Liver (tissue), 9 donors: ENCODE measurements around the gene BPIFB4. TPM values are rescaled to one million over a fixed set of nuclear protein-coding genes. Genes with fewer than 3 reads are reported as not detected.

ENCODE experiments used
- DNase-seq: peaks from one replicate; pipeline ENCODE4 v3.0.0-alpha.2; 2017; ENCODE audit warnings: low spot score
- H3K27ac ChIP-seq, 2 donors: one replicate each; pipeline ENCODE4 v1.7.0; 2013; ENCODE audit warnings: inconsistent platforms in 2 of 2, low read length in 2 of 2, control low read depth in 1 of 2, low read depth in 1 of 2, mild to moderate bottlenecking in 1 of 2
- H3K27me3 ChIP-seq, 4 donors: one replicate each; pipeline versions ENCODE4 v1.6.1 to v1.7.0; 2013; ENCODE audit warnings: low read length in 3 of 4, inconsistent platforms in 1 of 4, mild to moderate bottlenecking in 1 of 4, moderate library complexity in 1 of 4; ENCODE audit not compliant: control insufficient read depth in 4 of 4, insufficient read depth in 4 of 4
- H3K36me3 ChIP-seq, 4 donors: one replicate each; pipeline versions ENCODE4 v1.6.1 to v1.7.0; 2013; ENCODE audit warnings: low read length in 3 of 4, mild to moderate bottlenecking in 3 of 4, low read depth in 1 of 4, moderate library complexity in 1 of 4; ENCODE audit not compliant: control insufficient read depth in 4 of 4, insufficient read depth in 3 of 4
- H3K4me1 ChIP-seq, 4 donors: one replicate each; pipeline versions ENCODE4 v1.6.1 to v1.7.0; 2013; ENCODE audit warnings: low read length in 3 of 4, mild to moderate bottlenecking in 3 of 4, moderate library complexity in 1 of 4; ENCODE audit not compliant: control insufficient read depth in 4 of 4, insufficient read depth in 4 of 4
- H3K4me3 ChIP-seq, 3 donors: one replicate each; pipeline versions ENCODE4 v1.6.1 to v1.7.0; 2013; ENCODE audit warnings: low read length in 3 of 3, control low read depth in 1 of 3, low read depth in 1 of 3, mild to moderate bottlenecking in 1 of 3
- H3K9ac ChIP-seq, 2 donors: one replicate each; pipeline ENCODE4 v1.7.0; 2013; ENCODE audit warnings: low read length in 2 of 2, mild to moderate bottlenecking in 2 of 2, moderate library complexity in 2 of 2, control low read depth in 1 of 2, low read depth in 1 of 2
- H3K9me3 ChIP-seq, 4 donors: one replicate each; pipeline versions ENCODE4 v1.6.1 to v1.7.0; 2013; ENCODE audit warnings: low read length in 3 of 4; ENCODE audit not compliant: control insufficient read depth in 4 of 4
- FOXA1 ChIP-seq: IDR thresholded peaks from 2 replicates; pipeline ENCODE4 v1.6.1; 2016; ENCODE audit warnings: antibody characterized with exemption
- FOXA2 ChIP-seq: IDR thresholded peaks from 2 replicates; pipeline ENCODE4 v1.6.1; 2016; ENCODE audit warnings: antibody characterized with exemption
- HNF4A ChIP-seq, 2 donors: conservative IDR thresholded peaks; 2 replicates each; pipeline ENCODE4 v1.6.1; 2016; ENCODE audit warnings: antibody characterized with exemption in 2 of 2, mild to moderate bottlenecking in 2 of 2
- HNF4G ChIP-seq: IDR thresholded peaks from 2 replicates; pipeline ENCODE4 v1.6.1; 2016; ENCODE audit warnings: antibody characterized with exemption
- JUND ChIP-seq, 2 donors: IDR thresholded peaks; 2 replicates each; pipeline ENCODE4 v1.6.1; 2016; ENCODE audit warnings: antibody characterized with exemption in 2 of 2
- NR2F2 ChIP-seq: IDR thresholded peaks from 2 replicates; pipeline ENCODE4 v1.6.1; 2016; ENCODE audit warnings: antibody characterized with exemption
- RAD21 ChIP-seq, 2 donors: IDR thresholded peaks; 2 replicates each; pipeline ENCODE4 v1.6.1; 2016; ENCODE audit warnings: antibody characterized with exemption in 2 of 2, mild to moderate bottlenecking in 2 of 2
- RXRA ChIP-seq, 2 donors: IDR thresholded peaks; 2 replicates each; pipeline ENCODE4 v1.6.1; 2017 to 2018; ENCODE audit warnings: antibody characterized with exemption in 2 of 2, mild to moderate bottlenecking in 1 of 2
- SP1 ChIP-seq: IDR thresholded peaks from 2 replicates; pipeline ENCODE4 v1.6.1; 2018; ENCODE audit warnings: antibody characterized with exemption, mild to moderate bottlenecking
- YY1 ChIP-seq: IDR thresholded peaks from 2 replicates; pipeline ENCODE4 v1.6.1; 2016; ENCODE audit warnings: antibody characterized with exemption, mild to moderate bottlenecking
- WGBS: extraction: QIAGEN DNeasy Blood & Tissue Kit; methylation state at CpG from one replicate; pipeline ENCODE4 v1.1.7; 2013; 5-methylcytosine and 5-hydroxymethylcytosine counted together
- polyA plus RNA-seq, 2 donors: library from polyadenylated mRNA; stranded (reverse) in 1 of 2; unstranded in 1 of 2; fragments of 200-250 nt in 1 of 2; fragments of >200 nt in 1 of 2; fragmentation: Nextera tagmentation in 1 of 2; extraction: Ambion mirVana in 1 of 2; gene quantifications; one replicate each; pipeline versions ENCODE4 v1.2.1 to v1.2.3, GENCODE V29; 2013 to 2015
- total RNA-seq, 2 donors: library from RNA; depleted of rRNA; stranded (reverse); fragments of >200 nt; gene quantifications; one replicate each; pipeline ENCODE4 v1.2.3, GENCODE V29; 2014
- TF ChIP-seq, protein P1 (sequence below): IDR thresholded peaks from 2 replicates; pipeline ENCODE4 v1.6.1; 2016; ENCODE audit warnings: antibody characterized with exemption, mild to moderate bottlenecking
- TF ChIP-seq, protein P2 (sequence below): IDR thresholded peaks from 2 replicates; pipeline ENCODE4 v1.6.1; 2016; ENCODE audit warnings: antibody characterized with exemption
- TF ChIP-seq, protein P3 (sequence below): IDR thresholded peaks from 2 replicates; pipeline ENCODE4 v1.6.1; 2016; ENCODE audit warnings: antibody characterized with exemption
- TF ChIP-seq, protein P4 (sequence below): fragments of 150-350 bp; IDR thresholded peaks from 2 replicates; pipeline ENCODE4 v1.5.1; 2017; ENCODE audit warnings: improper control_type of control experiment, low read depth, low read length; ENCODE audit not compliant: missing input control
- donor health status: healthy.
- donor health status: healthy.
- donor health status: healthy.
- donor health status: healthy.
- donor health status: healthy.

The BPIFB4 gene
- total and polyA plus RNA-seq, 4 donors: 0.16 TPM; not detected in 3

DNA sequence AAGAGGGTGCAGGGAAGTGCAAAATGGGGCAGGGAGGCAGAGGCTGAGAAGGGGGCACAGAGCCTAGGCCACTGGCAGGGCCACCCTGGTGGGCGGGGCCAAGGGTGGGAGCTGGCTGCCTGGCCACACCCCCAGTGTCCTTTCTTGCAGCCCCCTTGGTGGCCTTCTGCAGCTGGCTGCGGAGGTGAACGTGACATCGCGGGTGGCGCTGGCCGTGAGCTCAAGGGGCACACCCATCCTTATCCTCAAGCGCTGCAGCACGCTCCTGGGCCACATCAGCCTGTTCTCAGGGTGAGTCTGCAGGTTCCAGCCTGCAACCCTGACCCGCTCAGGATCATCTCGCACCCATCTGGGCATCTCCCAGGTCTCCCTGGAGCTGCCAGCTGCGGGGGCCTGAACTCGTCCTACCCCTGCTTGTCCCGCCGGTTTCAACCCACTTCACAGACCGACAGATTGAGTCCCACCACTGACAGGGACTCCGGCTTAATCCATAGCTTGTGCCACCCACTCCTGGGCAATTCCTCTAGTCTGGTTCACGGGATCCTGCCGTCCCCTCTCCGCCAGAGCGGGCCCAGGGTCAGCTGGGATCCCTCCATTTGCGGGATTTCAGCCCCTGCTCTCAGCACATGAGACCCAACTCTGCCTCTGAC lies 19.6 kb upstream of the BPIFB4 start:
- no peak overlapping the region for H3K4me3 ChIP-seq
- no peak for TF ChIP-seq SP1
- no peak for TF ChIP-seq RAD21 (IDR thresholded peaks at IDR 0.05)
- no peak for TF ChIP-seq FOXA1
- H3K4me1 ChIP-seq: no peaks in the 10 kb centered on the region
- DNase-seq: no peak
- H3K9me3 ChIP-seq: no peaks in the 10 kb centered on the region
- H3K27ac ChIP-seq: no peak overlapping the region
- H3K9ac ChIP-seq: no peak overlapping the region
- no peaks in the 10 kb centered on the region for H3K27me3 ChIP-seq
- no peaks in the 10 kb centered on the region for H3K36me3 ChIP-seq
- 90% methylated on average over 22 of the region's 22 CpGs for WGBS

DNA sequence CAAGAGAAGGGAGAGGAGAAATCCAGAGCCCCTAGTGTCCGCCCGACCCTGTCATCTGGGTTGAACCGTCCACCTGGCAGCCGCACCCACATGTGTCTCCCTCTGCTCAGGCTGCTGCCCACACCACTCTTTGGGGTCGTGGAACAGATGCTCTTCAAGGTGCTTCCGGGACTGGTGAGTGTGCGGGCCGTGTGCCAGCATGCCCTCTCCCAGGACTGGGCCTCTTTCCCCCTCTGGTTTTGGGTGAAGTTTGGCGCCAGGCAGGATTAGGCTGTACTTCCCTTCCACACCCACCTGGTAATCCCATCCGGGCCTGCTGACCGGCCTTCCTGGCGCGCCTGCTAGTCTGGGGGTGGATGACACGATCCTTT lies 17.8 kb upstream of the BPIFB4 start:
- Histone ChIP-seq H3K27me3 (no peaks in the 10 kb centered on the region), H3K4me1 (no peaks in the 10 kb centered on the region), H3K9ac (no peak overlapping the region), H3K36me3 (no peaks in the 10 kb centered on the region), H3K9me3 (no peaks in the 10 kb centered on the region), H3K4me3 (no peak overlapping the region), H3K27ac (no peak overlapping the region)
- no peak for DNase-seq
- TF ChIP-seq, protein P1, sequence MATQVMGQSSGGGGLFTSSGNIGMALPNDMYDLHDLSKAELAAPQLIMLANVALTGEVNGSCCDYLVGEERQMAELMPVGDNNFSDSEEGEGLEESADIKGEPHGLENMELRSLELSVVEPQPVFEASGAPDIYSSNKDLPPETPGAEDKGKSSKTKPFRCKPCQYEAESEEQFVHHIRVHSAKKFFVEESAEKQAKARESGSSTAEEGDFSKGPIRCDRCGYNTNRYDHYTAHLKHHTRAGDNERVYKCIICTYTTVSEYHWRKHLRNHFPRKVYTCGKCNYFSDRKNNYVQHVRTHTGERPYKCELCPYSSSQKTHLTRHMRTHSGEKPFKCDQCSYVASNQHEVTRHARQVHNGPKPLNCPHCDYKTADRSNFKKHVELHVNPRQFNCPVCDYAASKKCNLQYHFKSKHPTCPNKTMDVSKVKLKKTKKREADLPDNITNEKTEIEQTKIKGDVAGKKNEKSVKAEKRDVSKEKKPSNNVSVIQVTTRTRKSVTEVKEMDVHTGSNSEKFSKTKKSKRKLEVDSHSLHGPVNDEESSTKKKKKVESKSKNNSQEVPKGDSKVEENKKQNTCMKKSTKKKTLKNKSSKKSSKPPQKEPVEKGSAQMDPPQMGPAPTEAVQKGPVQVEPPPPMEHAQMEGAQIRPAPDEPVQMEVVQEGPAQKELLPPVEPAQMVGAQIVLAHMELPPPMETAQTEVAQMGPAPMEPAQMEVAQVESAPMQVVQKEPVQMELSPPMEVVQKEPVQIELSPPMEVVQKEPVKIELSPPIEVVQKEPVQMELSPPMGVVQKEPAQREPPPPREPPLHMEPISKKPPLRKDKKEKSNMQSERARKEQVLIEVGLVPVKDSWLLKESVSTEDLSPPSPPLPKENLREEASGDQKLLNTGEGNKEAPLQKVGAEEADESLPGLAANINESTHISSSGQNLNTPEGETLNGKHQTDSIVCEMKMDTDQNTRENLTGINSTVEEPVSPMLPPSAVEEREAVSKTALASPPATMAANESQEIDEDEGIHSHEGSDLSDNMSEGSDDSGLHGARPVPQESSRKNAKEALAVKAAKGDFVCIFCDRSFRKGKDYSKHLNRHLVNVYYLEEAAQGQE: no peak
- TF ChIP-seq, protein P2, sequence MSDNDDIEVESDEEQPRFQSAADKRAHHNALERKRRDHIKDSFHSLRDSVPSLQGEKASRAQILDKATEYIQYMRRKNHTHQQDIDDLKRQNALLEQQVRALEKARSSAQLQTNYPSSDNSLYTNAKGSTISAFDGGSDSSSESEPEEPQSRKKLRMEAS: no peak
- TF ChIP-seq FOXA1 (no peak), JUND (IDR thresholded peaks at IDR 0.05) (no peak)
- WGBS: 89% methylated on average over 14 of the region's 14 CpGs

DNA sequence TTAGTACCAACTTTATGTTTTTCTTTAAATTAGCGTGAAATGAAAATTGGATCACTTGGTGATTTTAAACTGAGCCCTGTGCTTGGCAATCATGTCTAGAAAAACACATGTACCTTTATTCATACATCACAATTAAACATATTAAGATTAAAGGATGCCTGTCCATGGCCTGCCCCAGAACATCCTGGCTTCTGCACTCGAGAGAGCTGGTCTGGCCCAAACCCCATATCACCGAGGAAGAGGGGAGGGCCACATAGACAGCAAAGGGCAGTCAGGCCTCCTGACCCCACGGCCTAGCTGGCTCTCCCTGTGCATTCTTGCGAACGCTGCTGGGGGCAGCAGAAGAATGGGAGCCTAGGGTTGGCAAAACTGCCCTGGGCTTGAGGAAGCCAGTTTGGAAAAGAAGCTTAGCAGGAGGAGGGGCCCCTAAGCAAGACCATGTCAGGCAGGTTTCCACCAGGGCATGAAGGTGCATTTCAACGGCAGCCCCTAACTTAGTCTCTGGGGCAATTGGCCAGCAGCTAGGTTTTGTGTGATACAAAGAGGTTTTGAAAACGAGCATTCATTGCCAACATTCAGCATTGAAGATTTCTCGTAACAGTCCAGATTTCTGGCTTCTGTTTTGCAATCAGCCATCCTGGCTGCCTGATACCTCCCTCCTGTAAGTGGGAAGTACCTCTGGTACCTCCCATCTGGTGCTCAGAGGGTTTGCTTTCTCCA lies 17.2 kb upstream of the BPIFB4 start:
- Histone ChIP-seq H3K27me3 (no peaks in the 10 kb centered on the region), H3K9me3 (no peaks in the 10 kb centered on the region), H3K36me3 (no peaks in the 10 kb centered on the region), H3K27ac (no peak overlapping the region), H3K4me1 (no peaks in the 10 kb centered on the region), H3K4me3 (no peak overlapping the region), H3K9ac (no peak overlapping the region)
- WGBS: 68% methylated on average over 9 of the region's 9 CpGs
- no peak for DNase-seq
- TF ChIP-seq, protein P3, sequence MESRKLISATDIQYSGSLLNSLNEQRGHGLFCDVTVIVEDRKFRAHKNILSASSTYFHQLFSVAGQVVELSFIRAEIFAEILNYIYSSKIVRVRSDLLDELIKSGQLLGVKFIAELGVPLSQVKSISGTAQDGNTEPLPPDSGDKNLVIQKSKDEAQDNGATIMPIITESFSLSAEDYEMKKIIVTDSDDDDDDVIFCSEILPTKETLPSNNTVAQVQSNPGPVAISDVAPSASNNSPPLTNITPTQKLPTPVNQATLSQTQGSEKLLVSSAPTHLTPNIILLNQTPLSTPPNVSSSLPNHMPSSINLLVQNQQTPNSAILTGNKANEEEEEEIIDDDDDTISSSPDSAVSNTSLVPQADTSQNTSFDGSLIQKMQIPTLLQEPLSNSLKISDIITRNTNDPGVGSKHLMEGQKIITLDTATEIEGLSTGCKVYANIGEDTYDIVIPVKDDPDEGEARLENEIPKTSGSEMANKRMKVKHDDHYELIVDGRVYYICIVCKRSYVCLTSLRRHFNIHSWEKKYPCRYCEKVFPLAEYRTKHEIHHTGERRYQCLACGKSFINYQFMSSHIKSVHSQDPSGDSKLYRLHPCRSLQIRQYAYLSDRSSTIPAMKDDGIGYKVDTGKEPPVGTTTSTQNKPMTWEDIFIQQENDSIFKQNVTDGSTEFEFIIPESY: no peak
- no peak for TF ChIP-seq RAD21 (IDR thresholded peaks at IDR 0.05)
- TF ChIP-seq YY1: no peak
- no peak for TF ChIP-seq NR2F2
- no peak for TF ChIP-seq FOXA1
- TF ChIP-seq, protein P4, sequence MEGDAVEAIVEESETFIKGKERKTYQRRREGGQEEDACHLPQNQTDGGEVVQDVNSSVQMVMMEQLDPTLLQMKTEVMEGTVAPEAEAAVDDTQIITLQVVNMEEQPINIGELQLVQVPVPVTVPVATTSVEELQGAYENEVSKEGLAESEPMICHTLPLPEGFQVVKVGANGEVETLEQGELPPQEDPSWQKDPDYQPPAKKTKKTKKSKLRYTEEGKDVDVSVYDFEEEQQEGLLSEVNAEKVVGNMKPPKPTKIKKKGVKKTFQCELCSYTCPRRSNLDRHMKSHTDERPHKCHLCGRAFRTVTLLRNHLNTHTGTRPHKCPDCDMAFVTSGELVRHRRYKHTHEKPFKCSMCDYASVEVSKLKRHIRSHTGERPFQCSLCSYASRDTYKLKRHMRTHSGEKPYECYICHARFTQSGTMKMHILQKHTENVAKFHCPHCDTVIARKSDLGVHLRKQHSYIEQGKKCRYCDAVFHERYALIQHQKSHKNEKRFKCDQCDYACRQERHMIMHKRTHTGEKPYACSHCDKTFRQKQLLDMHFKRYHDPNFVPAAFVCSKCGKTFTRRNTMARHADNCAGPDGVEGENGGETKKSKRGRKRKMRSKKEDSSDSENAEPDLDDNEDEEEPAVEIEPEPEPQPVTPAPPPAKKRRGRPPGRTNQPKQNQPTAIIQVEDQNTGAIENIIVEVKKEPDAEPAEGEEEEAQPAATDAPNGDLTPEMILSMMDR: no peak
- TF ChIP-seq JUND (IDR thresholded peaks at IDR 0.05): no peak
- TF ChIP-seq FOXA2: no peak
- no peak for TF ChIP-seq SP1
- TF ChIP-seq RXRA (IDR thresholded peaks at IDR 0.05): no peak
- no peak for TF ChIP-seq HNF4G
- TF ChIP-seq HNF4A (conservative IDR thresholded peaks at IDR 0.05): no peak
- TF ChIP-seq, protein P1: no peak
- TF ChIP-seq, protein P2: no peak
